ENCODE results near the gene PHF14.

- TF ChIP-seq CTCF (conservative IDR thresholded peaks at IDR 0.05), result no peak
- no peak for TF ChIP-seq ZFX (IDR thresholded peaks at IDR 0.05)
These were observed 204.1 kb downstream of the PHF14 start for GRCh38 chr7:11177793-11178192.
